ENCODE measurements around the gene TAS2R46. TPM values are rescaled to one million over a fixed set of nuclear protein-coding genes. Genes with fewer than 3 reads are reported as not detected.

Gene TAS2R46, protein sequence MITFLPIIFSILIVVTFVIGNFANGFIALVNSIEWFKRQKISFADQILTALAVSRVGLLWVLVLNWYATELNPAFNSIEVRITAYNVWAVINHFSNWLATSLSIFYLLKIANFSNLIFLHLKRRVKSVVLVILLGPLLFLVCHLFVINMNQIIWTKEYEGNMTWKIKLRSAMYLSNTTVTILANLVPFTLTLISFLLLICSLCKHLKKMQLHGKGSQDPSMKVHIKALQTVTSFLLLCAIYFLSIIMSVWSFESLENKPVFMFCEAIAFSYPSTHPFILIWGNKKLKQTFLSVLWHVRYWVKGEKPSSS
- 2.5 and 2.7 TPM in 2 replicates for total RNA-seq

DNA sequence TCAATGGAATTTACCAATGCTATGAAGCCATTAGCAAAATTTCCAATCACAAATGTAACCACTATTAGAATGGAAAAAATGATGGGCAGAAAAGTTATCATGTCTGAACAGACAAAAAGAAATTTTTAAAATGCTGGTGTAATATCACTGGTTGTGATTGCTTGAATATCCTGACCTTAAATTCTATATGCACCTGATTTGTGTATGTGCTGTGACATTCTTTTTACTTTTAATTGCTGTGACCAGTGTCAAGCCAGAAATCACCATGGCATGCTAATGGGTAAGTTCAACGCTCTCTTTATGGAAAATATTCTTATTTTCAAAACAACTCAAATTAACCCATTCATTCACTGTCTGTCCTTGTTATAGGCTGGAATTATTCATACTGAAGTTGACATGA lies at the start of gene TAS2R46:
TSS of gene TAS2R46 (minus strand) at position 101 of the 400 bp plus-strand sequence. CDS start at position 101, 0 bp downstream.

DNA sequence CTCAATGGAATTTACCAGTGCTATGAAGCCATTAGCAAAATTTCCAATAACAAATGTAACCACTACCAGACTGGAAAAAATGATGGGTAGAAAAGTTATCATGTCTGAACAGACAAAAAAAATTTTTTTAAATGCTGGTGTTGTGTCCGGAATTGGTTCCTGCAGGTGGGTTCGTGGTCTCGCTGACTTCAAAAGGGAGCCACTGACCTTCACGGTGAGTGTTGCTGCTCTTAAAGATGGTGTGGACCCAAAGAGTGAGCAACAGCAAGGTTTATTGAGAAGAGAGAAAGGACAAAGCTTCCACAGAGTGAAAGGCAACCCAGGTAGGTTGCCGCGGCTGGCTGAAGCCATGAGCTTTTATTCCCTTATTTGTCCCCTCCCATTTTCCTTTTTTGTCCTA lies 30.0 kb upstream of the TAS2R46 start, which contains the start of gene TAS2R43:
TSS of gene TAS2R43 (minus strand) at position 186 of the 400 bp plus-strand sequence. CDS start at position 102, 84 bp downstream.

DNA sequence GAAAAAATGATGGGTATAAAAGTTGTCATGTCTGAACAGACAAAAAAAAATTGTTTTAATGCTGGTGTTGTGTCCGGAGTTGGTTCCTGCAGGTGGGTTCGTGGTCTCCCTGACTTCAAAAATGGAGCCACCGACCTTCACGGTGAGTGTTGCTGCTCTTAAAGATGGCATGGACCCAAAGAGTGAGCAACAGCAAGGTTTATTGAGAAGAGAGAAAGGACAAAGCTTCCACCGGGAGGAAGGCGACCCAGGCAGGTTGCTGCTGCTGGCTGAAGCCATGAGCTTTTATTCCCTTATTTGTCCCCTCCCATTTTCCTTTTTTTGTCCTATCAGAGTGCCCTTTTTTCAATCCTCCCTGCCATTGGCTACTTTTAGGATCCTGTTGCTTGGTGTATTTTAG lies 30.8 kb downstream of the TAS2R46 start, which contains the start of gene TAS2R31:
TSS of gene TAS2R31 (minus strand) at position 101 of the 400 bp plus-strand sequence. CDS start at position 29, 72 bp downstream.

DNA sequence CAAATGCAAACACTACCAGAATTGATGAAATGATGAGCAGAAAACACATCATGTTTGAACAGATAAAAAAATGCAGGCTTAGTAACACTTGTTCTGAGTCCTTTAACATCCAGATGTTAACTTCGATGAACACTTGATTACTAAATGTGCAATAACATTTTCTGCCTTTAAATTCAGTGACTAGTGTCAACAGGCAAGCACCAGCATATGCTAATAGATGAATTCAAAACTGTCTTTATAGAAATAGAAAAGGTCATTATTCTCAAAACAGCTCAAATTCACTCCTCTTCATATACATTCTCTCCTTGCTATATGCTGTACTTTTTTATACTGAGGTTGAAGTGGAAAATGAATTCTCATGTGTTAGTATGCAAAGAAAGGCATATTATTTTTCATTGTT lies 39.6 kb downstream of the TAS2R46 start, which contains the start of gene TAS2R19:
TSS of gene TAS2R19 (minus strand) at position 101 of the 400 bp plus-strand sequence. CDS start at position 52, 49 bp downstream.

Small RNAs within 50 kb of the gene (small RNA-seq; reads per million reads assigned to genes)
- gene AC018630.1: not detected

Other genes with a start within 250 kb of the TAS2R46 start
- 0.33 and 1.6 TPM in 2 replicates for gene TAS2R10, start 235.9 kb downstream of the TAS2R46 start, total RNA-seq
- gene PRR4, start 212.8 kb downstream of the TAS2R46 start, total RNA-seq: 0.98 and 3.5 TPM in 2 replicates
- gene PRH1, start 178.0 kb downstream of the TAS2R46 start, total RNA-seq: 21.8 and 24.3 TPM in 2 replicates
- gene TAS2R13, start 152.7 kb downstream of the TAS2R46 start, total RNA-seq: 1.5 and 2.0 TPM in 2 replicates
- 1.1 and 1.2 TPM in 2 replicates for gene PRH2, start 133.1 kb downstream of the TAS2R46 start, total RNA-seq
- 2.5 and 2.7 TPM in 2 replicates for gene TAS2R14, start 123.0 kb downstream of the TAS2R46 start, total RNA-seq
- 3.1 and 4.1 TPM in 2 replicates for gene TAS2R50, start 75.4 kb downstream of the TAS2R46 start, total RNA-seq
- gene TAS2R20, start 64.0 kb downstream of the TAS2R46 start, total RNA-seq: 2.7 and 4.1 TPM in 2 replicates
- gene TAS2R19, start 39.7 kb downstream of the TAS2R46 start, total RNA-seq: 4.7 and 6.2 TPM in 2 replicates
- gene TAS2R31, start 30.9 kb downstream of the TAS2R46 start, total RNA-seq: 3.1 and 7.1 TPM in 2 replicates
- gene TAS2R43, start 30.0 kb upstream of the TAS2R46 start, total RNA-seq: 2.0 and 2.4 TPM in 2 replicates
- 5.5 and 7.0 TPM in 2 replicates for gene TAS2R30, start 72.3 kb upstream of the TAS2R46 start, total RNA-seq
- gene SMIM10L1, start 108.9 kb upstream of the TAS2R46 start, total RNA-seq: 4.7 and 7.4 TPM in 2 replicates
- not detected in 2 replicates for gene TAS2R42, start 124.6 kb upstream of the TAS2R46 start, total RNA-seq
- gene PRB3, start 207.4 kb upstream of the TAS2R46 start, total RNA-seq: not detected in 2 replicates
- gene PRB4, start 248.1 kb upstream of the TAS2R46 start, total RNA-seq: not detected in 2 replicates